HepG2 (cell line): ENCODE results near the gene INKA2. TPM values are rescaled to one million over a fixed set of nuclear protein-coding genes. Genes with fewer than 3 reads are reported as not detected.

ENCODE experiments used
- E2F5 ChIP-seq: sonication (generic); formaldehyde crosslinking; conservative IDR thresholded peaks from 2 replicates; pipeline ENCODE4 v1.4.0; 2020; ENCODE audit warnings: missing genetic modification reagents
- IRX3 ChIP-seq: sonication (generic); formaldehyde crosslinking; IDR thresholded peaks from 2 replicates; pipeline ENCODE4 v1.8.1; 2023; ENCODE audit warnings: mild to moderate bottlenecking, low read depth, missing genetic modification reagents, borderline replicate concordance
- KLF12 ChIP-seq: sonication (generic); formaldehyde crosslinking; IDR thresholded peaks from 2 replicates; pipeline ENCODE4 v1.4.0; 2020; ENCODE audit warnings: missing genetic modification reagents, borderline replicate concordance
- MTF2 ChIP-seq: sonication (generic); formaldehyde crosslinking; IDR thresholded peaks from 2 replicates; pipeline ENCODE4 v1.5.0; 2020; ENCODE audit warnings: missing genetic modification reagents, borderline replicate concordance
- RXRA ChIP-seq: sonication (generic); formaldehyde crosslinking; IDR thresholded peaks from 2 replicates; pipeline ENCODE4 v1.5.1; 2020; ENCODE audit warnings: missing genetic modification reagents
- SP4 ChIP-seq: sonication (generic); formaldehyde crosslinking; IDR thresholded peaks from 2 replicates; pipeline ENCODE4 v1.8.1; 2023; ENCODE audit warnings: mild to moderate bottlenecking, missing genetic modification reagents
- ZNF276 ChIP-seq: sonication (generic); formaldehyde crosslinking; IDR thresholded peaks from 2 replicates; pipeline ENCODE4 v1.4.0; 2020; ENCODE audit warnings: mild to moderate bottlenecking, low read depth, missing genetic modification reagents
- ZNF281 ChIP-seq: sonication (generic); formaldehyde crosslinking; IDR thresholded peaks from 2 replicates; pipeline ENCODE4 v1.4.0; 2020; ENCODE audit warnings: missing genetic modification reagents, borderline replicate concordance
- ZNF30 ChIP-seq: sonication (generic); formaldehyde crosslinking; IDR thresholded peaks from 2 replicates; pipeline ENCODE4 v1.5.0; 2020; ENCODE audit warnings: mild to moderate bottlenecking, missing genetic modification reagents
- ZNF318 ChIP-seq: sonication (generic); formaldehyde crosslinking; IDR thresholded peaks from 2 replicates; pipeline ENCODE4 v1.4.0; 2020; ENCODE audit warnings: mild to moderate bottlenecking, missing genetic modification reagents
- ZNF343 ChIP-seq: sonication (generic); formaldehyde crosslinking; IDR thresholded peaks from 2 replicates; pipeline ENCODE4 v1.4.0; 2020; ENCODE audit warnings: mild to moderate bottlenecking, missing genetic modification reagents
- ZNF773 ChIP-seq: sonication (generic); formaldehyde crosslinking; IDR thresholded peaks from 2 replicates; pipeline ENCODE4 v1.4.0; 2020; ENCODE audit warnings: missing genetic modification reagents, borderline replicate concordance
- ZNF879 ChIP-seq: sonication (generic); formaldehyde crosslinking; IDR thresholded peaks from 2 replicates; pipeline ENCODE4 v1.8.1; 2023; ENCODE audit warnings: missing genetic modification reagents
- polyA plus RNA-seq, 8 experiments: library from polyadenylated mRNA; depleted of rRNA in 3 of 8; stranded (reverse) in 7 of 8; unstranded in 1 of 8; fragments of >200 nt; fragmentation: Illumina TruSeq in 4 of 8; extraction: Trizol in 4 of 8; gene quantifications; 2 replicates each; pipeline versions ENCODE4 v1.2.1 to v1.2.3, GENCODE V29; 2011 to 2016; ENCODE audit warnings: low read depth in 4 of 8, missing spikeins in 1 of 8, mixed read lengths in 1 of 8; ENCODE audit not compliant: insufficient read depth in 1 of 8
- total RNA-seq, 5 experiments: library from RNA; depleted of rRNA; stranded (reverse); fragments of >200 nt; fragmentation: Illumina TruSeq; extraction: Trizol; gene quantifications; 2 replicates each; pipeline ENCODE4 v1.2.3, GENCODE V29; 2016; ENCODE audit warnings: low read depth in 1 of 5

INKA2 gene
- total and polyA plus RNA-seq, 2 of the 13 experiments (the other 11 are each of a cell fraction or from before 2014, with no cell fraction given) = 2.6 to 4.6 TPM

DNA sequence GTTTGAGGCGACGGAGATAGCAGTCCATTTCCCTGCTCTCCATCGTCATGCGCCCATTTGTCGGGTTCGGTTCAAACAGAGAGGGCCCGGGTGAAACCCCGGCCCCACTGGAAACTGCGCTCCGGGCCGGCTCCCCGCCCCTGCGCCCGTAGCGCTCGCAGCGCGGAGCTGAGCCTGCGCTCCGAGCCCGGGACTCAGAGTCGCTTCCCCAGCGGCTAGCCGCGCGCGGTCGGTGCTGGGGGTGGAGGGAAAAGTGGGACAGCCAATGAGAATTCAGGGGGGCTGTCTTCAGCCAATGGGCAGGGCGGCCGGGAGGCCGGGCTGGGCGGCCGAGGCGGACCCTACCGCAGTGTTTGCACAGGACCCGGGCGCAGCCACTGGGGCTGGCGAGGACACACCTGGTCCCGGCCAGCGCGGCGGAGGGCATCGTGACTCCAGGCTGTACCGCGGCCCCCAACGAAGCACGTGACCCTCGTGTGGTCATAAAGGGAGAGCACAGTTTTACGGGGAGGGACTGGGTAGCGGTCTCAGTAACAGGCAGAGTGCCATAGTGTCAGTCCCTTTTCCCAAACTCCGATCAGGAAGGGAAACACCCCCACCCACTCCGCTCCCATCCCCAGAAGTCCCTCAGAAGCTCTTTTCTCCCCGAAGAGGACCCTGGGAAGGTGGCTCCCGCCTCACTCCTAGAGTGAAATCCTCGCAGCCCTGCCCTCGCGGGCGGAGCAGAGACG lies at the start of gene INKA2 (continued):
- TF ChIP-seq IRX3 = peak; percentile 96
- TF ChIP-seq ZNF879 (CRISPR knock-in tag) = peak; percentile 80; the same call in 1 of the 2 replicates
- TF ChIP-seq RXRA (CRISPR knock-in tag) = peak; percentile 55; the same call in 1 of the 2 replicates
- peak; percentile 57; the same call in 1 of the 2 replicates for TF ChIP-seq SP4 (CRISPR knock-in tag)
- no peak for TF ChIP-seq ZNF318 (CRISPR knock-in tag)
- no peak for TF ChIP-seq ZNF30 (CRISPR knock-in tag)
- no peak for TF ChIP-seq ZNF343
- TF ChIP-seq E2F5 = 0 out of 2 replicates have a peak, but pooled peaks have one; percentile 41
- TF ChIP-seq ZNF281 (CRISPR knock-in tag) = peak; percentile 46; the same call in 1 of the 2 replicates
- TF ChIP-seq ZNF773 (CRISPR knock-in tag) = peak; percentile 60; the same call in 1 of the 2 replicates
- no peak for TF ChIP-seq MTF2 (CRISPR knock-in tag)
- no peak for TF ChIP-seq ZNF276 (CRISPR knock-in tag)
- peak; percentile 36; the same call in 1 of the 2 replicates for TF ChIP-seq KLF12
